ENCODE results near the gene USH2A.

- TF ChIP-seq, protein P1, sequence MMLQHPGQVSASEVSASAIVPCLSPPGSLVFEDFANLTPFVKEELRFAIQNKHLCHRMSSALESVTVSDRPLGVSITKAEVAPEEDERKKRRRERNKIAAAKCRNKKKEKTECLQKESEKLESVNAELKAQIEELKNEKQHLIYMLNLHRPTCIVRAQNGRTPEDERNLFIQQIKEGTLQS (IDR thresholded peaks at IDR 0.05), result no peak
- TF ChIP-seq TCF7L2 (IDR thresholded peaks at IDR 0.05; ENCODE audit: borderline replicate concordance, extremely low read depth, insufficient read depth, insufficient read length) (no peak), EZH2phosphoT487 (IDR thresholded peaks at IDR 0.05; ENCODE audit: borderline replicate concordance) (no peak), POLR2A (IDR thresholded peaks at IDR 0.05; ENCODE audit: borderline replicate concordance, extremely low read depth, insufficient read depth, insufficient read length) (no peak), EZH2 (IDR thresholded peaks at IDR 0.05) (no peak), EGR1 (IDR thresholded peaks at IDR 0.05; ENCODE audit: low read depth) (no peak), ZNF274 (IDR thresholded peaks at IDR 0.05; ENCODE audit: low read depth, low read length) (no peak), RAD21 (IDR thresholded peaks at IDR 0.05; ENCODE audit: low read depth) (no peak), YY1 (IDR thresholded peaks at IDR 0.05; ENCODE audit: extremely low read depth, insufficient replicate concordance, low read depth, low read length) (no peak), ZFX (IDR thresholded peaks at IDR 0.05) (no peak), SIN3A (IDR thresholded peaks at IDR 0.05; ENCODE audit: low read depth) (no peak), ELF1 (IDR thresholded peaks at IDR 0.05; ENCODE audit: borderline replicate concordance, low read depth) (no peak)
- TF ChIP-seq, protein P2, sequence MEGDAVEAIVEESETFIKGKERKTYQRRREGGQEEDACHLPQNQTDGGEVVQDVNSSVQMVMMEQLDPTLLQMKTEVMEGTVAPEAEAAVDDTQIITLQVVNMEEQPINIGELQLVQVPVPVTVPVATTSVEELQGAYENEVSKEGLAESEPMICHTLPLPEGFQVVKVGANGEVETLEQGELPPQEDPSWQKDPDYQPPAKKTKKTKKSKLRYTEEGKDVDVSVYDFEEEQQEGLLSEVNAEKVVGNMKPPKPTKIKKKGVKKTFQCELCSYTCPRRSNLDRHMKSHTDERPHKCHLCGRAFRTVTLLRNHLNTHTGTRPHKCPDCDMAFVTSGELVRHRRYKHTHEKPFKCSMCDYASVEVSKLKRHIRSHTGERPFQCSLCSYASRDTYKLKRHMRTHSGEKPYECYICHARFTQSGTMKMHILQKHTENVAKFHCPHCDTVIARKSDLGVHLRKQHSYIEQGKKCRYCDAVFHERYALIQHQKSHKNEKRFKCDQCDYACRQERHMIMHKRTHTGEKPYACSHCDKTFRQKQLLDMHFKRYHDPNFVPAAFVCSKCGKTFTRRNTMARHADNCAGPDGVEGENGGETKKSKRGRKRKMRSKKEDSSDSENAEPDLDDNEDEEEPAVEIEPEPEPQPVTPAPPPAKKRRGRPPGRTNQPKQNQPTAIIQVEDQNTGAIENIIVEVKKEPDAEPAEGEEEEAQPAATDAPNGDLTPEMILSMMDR (IDR thresholded peaks at IDR 0.05 in 2 of 3, conservative IDR thresholded peaks at IDR 0.05 in 1 of 3; ENCODE audit: borderline replicate concordance in 1 of 3, insufficient read depth in 1 of 3, low read depth in 2 of 3, low read length in 2 of 3), result no peak
- TF ChIP-seq, protein P3, sequence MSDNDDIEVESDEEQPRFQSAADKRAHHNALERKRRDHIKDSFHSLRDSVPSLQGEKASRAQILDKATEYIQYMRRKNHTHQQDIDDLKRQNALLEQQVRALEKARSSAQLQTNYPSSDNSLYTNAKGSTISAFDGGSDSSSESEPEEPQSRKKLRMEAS (IDR thresholded peaks at IDR 0.05), result no peak
Measured at GRCh38 chr1:216215169-216215568, 208.1 kb downstream of the USH2A start.

Data from HCT116 (cell line).